Retinal pigment epithelial cell (primary cell): ENCODE data around the gene BCL2L2.

ENCODE experiments used
- DNase-seq: peaks from one replicate; pipeline ENCODE4 v3.0.0-alpha.2; 2010; ENCODE audit warnings: low read depth
- H3K4me3 ChIP-seq: 2 replicates; pipeline ENCODE4 v1.5.1; 2011; ENCODE audit warnings: mild to moderate bottlenecking, low read length, control low read depth, moderate library complexity
- CTCF ChIP-seq: conservative IDR thresholded peaks from 2 replicates; pipeline ENCODE4 v1.5.1; 2011; ENCODE audit warnings: low read depth, low read length, control low read depth, inconsistent platforms

BCL2L2 gene

GRCh38 chr14:23359167-23359626 lies 52.6 kb downstream of the BCL2L2 start:
- no peak for DNase-seq
- H3K4me3 ChIP-seq = no peak overlapping the region
- no peak for TF ChIP-seq CTCF

- H3K4me3 ChIP-seq = no peak overlapping the region
- DNase-seq = no peak
- TF ChIP-seq CTCF = no peak
Measured at GRCh38 chr14:23359722-23360447, 53.3 kb downstream of the BCL2L2 start.

- TF ChIP-seq CTCF = no peak
- DNase-seq = no peak
- no peak overlapping the region for H3K4me3 ChIP-seq
Measured at GRCh38 chr14:23360496-23360895, 53.9 kb downstream of the BCL2L2 start.

- TF ChIP-seq CTCF = no peak
- DNase-seq = no peak
- no peak overlapping the region for H3K4me3 ChIP-seq
Measured at GRCh38 chr14:23361320-23361719, 54.7 kb downstream of the BCL2L2 start.
